DND-41 (cell line): ENCODE results near the gene PLAGL2.

Source experiments
- CTCF ChIP-seq: IDR thresholded peaks from 2 replicates; pipeline ENCODE4 v1.5.1; 2012; ENCODE audit warnings: borderline replicate concordance, low read length, moderate library complexity, mild to moderate bottlenecking; ENCODE audit not compliant: poor library complexity, severe bottlenecking; ENCODE audit errors: extremely low read depth
- EZH2 ChIP-seq: IDR thresholded peaks from 3 replicates; pipeline ENCODE4 v1.6.1; 2012; ENCODE audit warnings: borderline replicate concordance, low read depth, mild to moderate bottlenecking, moderate library complexity, low read length, inconsistent platforms; ENCODE audit not compliant: severe bottlenecking

DNA sequence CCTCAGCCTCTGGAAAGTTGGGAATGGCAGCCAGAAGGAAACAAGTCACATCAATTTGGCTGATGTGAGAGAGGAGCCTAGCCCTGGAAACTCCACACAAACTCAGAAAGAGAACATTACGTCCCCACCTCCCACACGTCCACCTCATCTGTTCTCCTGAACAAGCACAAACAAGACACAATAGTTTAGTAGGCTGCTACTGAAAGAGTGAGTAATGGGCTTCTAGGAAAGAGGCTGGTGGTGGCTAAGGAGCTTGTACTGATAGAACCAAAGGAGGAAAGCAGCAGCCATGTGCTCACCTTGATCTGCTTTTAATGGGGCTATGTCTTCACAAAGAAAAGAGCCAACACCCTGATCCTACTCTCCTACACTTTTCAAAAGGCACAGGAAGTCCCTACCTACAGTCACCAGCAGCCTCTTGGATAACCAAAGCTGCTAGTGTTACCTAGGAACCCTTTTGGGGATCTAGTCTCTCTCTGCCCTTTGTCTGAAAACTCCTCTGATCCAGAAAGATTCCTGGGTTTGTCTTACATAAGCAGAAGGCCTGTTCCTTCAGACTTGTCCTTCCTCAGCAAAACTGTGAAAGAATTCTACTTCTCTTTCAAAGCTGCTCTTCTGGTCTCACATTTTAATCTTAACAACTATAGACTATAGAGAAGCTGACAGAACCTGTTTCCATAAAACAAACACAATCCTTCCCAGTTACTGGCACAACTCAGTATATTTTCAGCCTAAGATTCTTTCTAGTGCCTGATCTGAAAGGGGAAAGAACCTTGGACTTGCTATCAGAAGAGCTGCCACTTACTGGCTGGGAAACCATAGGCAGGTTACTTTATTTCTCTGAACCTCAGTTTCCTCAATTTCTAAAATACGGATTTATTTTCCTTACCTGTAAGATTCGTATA, 3.1 kb downstream of the PLAGL2 start:
- TF ChIP-seq CTCF (no peak), EZH2 (no peak)
